PFSK-1 (cell line): ENCODE data around the gene CUBN.

Experiments
- FOXP2 ChIP-seq: optimal IDR thresholded peaks from 2 replicates; pipeline ENCODE3; 2011; ENCODE audit warnings: borderline replicate concordance, control low read depth, inconsistent platforms; ENCODE audit not compliant: insufficient read depth; ENCODE audit errors: extremely low read length, extremely low read depth
- POLR2AphosphoS5 ChIP-seq: IDR thresholded peaks from 2 replicates; pipeline ENCODE4 v1.6.1; 2012; ENCODE audit warnings: low read depth, mild to moderate bottlenecking, control low read depth, low read length, moderate library complexity
- REST ChIP-seq, 2 experiments: IDR thresholded peaks; 2 replicates each; pipeline versions ENCODE4 v1.6.1 to v1.8.0; 2011 to 2012; ENCODE audit warnings: low read depth in 2 of 2, low read length in 2 of 2, control low read depth in 1 of 2, inconsistent platforms in 1 of 2, mild to moderate bottlenecking in 1 of 2, moderate library complexity in 1 of 2; ENCODE audit not compliant: insufficient read depth in 1 of 2
- SIN3A ChIP-seq: IDR thresholded peaks from 2 replicates; pipeline ENCODE4 v1.6.1; 2012; ENCODE audit warnings: mild to moderate bottlenecking, low read length, moderate library complexity, borderline replicate concordance; ENCODE audit not compliant: insufficient read depth
- TAF1 ChIP-seq: IDR thresholded peaks from 2 replicates; pipeline ENCODE4 v1.6.1; 2012; ENCODE audit warnings: low read length, control low read depth, borderline replicate concordance; ENCODE audit not compliant: insufficient read depth

Gene CUBN

GRCh38 chr10:16976803-16977202 lies 152.8 kb downstream of the CUBN start:
- no peak for TF ChIP-seq FOXP2
- no peak for TF ChIP-seq POLR2AphosphoS5
- no peak for TF ChIP-seq TAF1
- no peak for TF ChIP-seq REST (IDR thresholded peaks at IDR 0.05; ENCODE audit: insufficient read depth in 1 of 2, low read depth in 2 of 2, low read length in 2 of 2)
- no peak for TF ChIP-seq SIN3A

GRCh38 chr10:16975188-16975587 lies 154.4 kb downstream of the CUBN start:
- TF ChIP-seq REST (IDR thresholded peaks at IDR 0.05; ENCODE audit: insufficient read depth in 1 of 2, low read depth in 2 of 2, low read length in 2 of 2) = no peak
- TF ChIP-seq FOXP2 = no peak

GRCh38 chr10:16968416-16969041 lies 161.1 kb downstream of the CUBN start:
- TF ChIP-seq POLR2AphosphoS5 (no peak), FOXP2 (no peak)

- TF ChIP-seq FOXP2 (no peak), SIN3A (no peak), POLR2AphosphoS5 (no peak), TAF1 (no peak), REST (IDR thresholded peaks at IDR 0.05; ENCODE audit: insufficient read depth in 1 of 2, low read depth in 2 of 2, low read length in 2 of 2) (no peak)
These were observed 161.7 kb downstream of the CUBN start for GRCh38 chr10:16967866-16968415.

- TF ChIP-seq POLR2AphosphoS5 (no peak), FOXP2 (no peak), TAF1 (no peak), REST (IDR thresholded peaks at IDR 0.05; ENCODE audit: insufficient read depth in 1 of 2, low read depth in 2 of 2, low read length in 2 of 2) (no peak), SIN3A (no peak)
These were observed 162.4 kb downstream of the CUBN start for GRCh38 chr10:16966991-16967865.
